GM18507 (cell line): ENCODE data around the gene RBP3.

ENCODE experiments used
- DNase-seq: peaks from one replicate; pipeline ENCODE4 v3.0.0; 2011; ENCODE audit warnings: low read depth; ENCODE audit not compliant: insufficient read length; ENCODE audit errors: extremely low spot score
- FAIRE-seq: peaks from 2 replicates; lab custom pipeline; 2011; peaks lifted over from hg19 to GRCh38; lab: Jason Lieb, UNC

RBP3 gene

GRCh38 chr10:47316131-47316530 is 32.0 kb upstream of the RBP3 start:
- no peak for FAIRE-seq
- no peak for DNase-seq

- DNase-seq = no peak
- FAIRE-seq = no peak
Measured at GRCh38 chr10:47317251-47317650, 30.9 kb upstream of the RBP3 start.

GRCh38 chr10:47318706-47319105 is 29.5 kb upstream of the RBP3 start:
- FAIRE-seq (no peak), DNase-seq (no peak)

GRCh38 chr10:47319784-47320183 is 28.4 kb upstream of the RBP3 start:
- no peak for DNase-seq
- FAIRE-seq = no peak

- DNase-seq = no peak
- FAIRE-seq = no peak
Measured at GRCh38 chr10:47320812-47321211, 27.4 kb upstream of the RBP3 start.

- FAIRE-seq = no peak
- no peak for DNase-seq
Measured at GRCh38 chr10:47321521-47322195, 26.5 kb upstream of the RBP3 start.

GRCh38 chr10:47322300-47323061 is 25.7 kb upstream of the RBP3 start, which contains the start of gene GDF2:
TSS of gene GDF2 (plus strand) at chr10:47322454. CDS start at chr10:47322669, 215 bp downstream.
- FAIRE-seq (no peak), DNase-seq (no peak)

- FAIRE-seq (no peak), DNase-seq (no peak)
Measured at GRCh38 chr10:47323087-47323486, 25.1 kb upstream of the RBP3 start.

GRCh38 chr10:47323636-47324296 is 24.4 kb upstream of the RBP3 start:
- FAIRE-seq (no peak), DNase-seq (no peak)

- FAIRE-seq (no peak), DNase-seq (no peak)
Measured at GRCh38 chr10:47325303-47326291, 22.6 kb upstream of the RBP3 start.

- FAIRE-seq = no peak
- no peak for DNase-seq
Measured at GRCh38 chr10:47326306-47326926, 21.7 kb upstream of the RBP3 start.

GRCh38 chr10:47326927-47327330 is 21.2 kb upstream of the RBP3 start:
- no peak for FAIRE-seq
- no peak for DNase-seq

GRCh38 chr10:47329855-47330254 is 18.3 kb upstream of the RBP3 start:
- FAIRE-seq = no peak
- no peak for DNase-seq

- no peak for FAIRE-seq
- no peak for DNase-seq
Measured at GRCh38 chr10:47330366-47330765, 17.8 kb upstream of the RBP3 start.

GRCh38 chr10:47330804-47331203 is 17.4 kb upstream of the RBP3 start:
- FAIRE-seq = no peak

GRCh38 chr10:47331491-47331890 is 16.7 kb upstream of the RBP3 start:
- FAIRE-seq (no peak), DNase-seq (no peak)

More at GRCh38 chr10:47330804-47331203, 17.4 kb upstream of the RBP3 start:
- no peak for DNase-seq

GRCh38 chr10:47331954-47332353 is 16.2 kb upstream of the RBP3 start:
- FAIRE-seq = no peak
- no peak for DNase-seq

- FAIRE-seq = no peak
- DNase-seq = no peak
Measured at GRCh38 chr10:47332371-47332770, 15.8 kb upstream of the RBP3 start.

GRCh38 chr10:47332946-47333345 is 15.2 kb upstream of the RBP3 start:
- FAIRE-seq = no peak
- no peak for DNase-seq
